ENCODE results near the gene E4F1.
A peak's percentile ranks its signal among the peaks of the same experiment; 100 is the strongest.

The E4F1 gene, protein sequence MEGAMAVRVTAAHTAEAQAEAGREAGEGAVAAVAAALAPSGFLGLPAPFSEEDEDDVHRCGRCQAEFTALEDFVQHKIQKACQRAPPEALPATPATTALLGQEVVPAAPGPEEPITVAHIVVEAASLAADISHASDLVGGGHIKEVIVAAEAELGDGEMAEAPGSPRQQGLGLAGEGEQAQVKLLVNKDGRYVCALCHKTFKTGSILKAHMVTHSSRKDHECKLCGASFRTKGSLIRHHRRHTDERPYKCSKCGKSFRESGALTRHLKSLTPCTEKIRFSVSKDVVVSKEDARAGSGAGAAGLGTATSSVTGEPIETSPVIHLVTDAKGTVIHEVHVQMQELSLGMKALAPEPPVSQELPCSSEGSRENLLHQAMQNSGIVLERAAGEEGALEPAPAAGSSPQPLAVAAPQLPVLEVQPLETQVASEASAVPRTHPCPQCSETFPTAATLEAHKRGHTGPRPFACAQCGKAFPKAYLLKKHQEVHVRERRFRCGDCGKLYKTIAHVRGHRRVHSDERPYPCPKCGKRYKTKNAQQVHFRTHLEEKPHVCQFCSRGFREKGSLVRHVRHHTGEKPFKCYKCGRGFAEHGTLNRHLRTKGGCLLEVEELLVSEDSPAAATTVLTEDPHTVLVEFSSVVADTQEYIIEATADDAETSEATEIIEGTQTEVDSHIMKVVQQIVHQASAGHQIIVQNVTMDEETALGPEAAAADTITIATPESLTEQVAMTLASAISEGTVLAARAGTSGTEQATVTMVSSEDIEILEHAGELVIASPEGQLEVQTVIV

DNA sequence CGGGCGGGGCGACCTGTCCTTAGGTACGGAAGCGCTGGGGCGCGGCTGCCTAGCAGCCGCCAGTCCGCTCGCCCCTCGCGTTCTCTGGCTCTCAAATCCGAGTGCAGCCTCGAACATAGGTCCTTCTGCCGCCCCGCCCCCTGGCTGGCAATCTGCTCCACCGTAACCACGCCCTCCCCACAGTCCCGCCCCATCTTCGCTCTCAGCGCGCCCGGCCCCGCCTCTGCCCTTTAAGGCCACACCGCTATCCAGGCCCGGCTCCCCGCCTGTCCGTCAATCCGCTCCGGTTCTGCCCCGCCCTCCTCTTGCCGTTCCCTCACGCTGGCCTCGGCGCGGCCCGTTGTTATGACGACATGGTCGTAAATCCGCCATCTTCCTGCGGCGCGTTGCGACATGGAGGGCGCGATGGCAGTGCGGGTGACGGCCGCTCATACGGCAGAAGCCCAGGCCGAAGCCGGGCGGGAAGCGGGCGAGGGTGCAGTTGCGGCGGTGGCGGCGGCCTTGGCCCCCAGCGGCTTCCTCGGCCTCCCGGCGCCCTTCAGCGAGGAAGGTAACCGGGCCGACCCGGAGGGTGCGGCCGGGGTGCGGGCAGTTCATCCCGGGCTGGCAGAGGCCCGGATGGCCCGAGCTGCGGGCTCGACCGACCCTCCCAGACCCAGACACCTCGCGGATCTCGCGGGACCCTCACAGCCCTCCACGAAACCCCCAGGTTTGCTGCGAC lies at the start of gene E4F1:
TSS of gene E4F1 (plus strand) at position 371 of the 721 bp plus-strand sequence. CDS start at position 394, 23 bp downstream.
- DNase-seq (ENCODE audit: low read depth in 3 of 3), result peak; percentile 100

DNA sequence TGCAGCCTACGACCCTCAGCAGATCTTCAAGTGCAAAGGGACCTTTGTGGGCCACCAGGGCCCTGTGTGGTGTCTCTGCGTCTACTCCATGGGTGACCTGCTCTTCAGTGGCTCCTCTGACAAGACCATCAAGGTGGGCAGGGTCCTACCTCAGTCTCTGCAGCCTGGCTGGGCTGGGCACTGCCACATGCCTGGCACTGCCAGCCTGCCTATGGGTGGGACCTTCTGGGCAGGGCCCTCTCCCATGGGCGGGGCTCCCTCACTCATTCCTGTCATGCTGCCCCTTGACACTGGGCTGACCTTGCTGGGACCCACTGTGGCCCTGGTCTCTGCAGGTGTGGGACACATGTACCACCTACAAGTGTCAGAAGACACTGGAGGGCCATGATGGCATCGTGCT lies 49.5 kb upstream of the E4F1 start:
- DNase-seq (ENCODE audit: low read depth in 3 of 3), result no peak

DNA sequence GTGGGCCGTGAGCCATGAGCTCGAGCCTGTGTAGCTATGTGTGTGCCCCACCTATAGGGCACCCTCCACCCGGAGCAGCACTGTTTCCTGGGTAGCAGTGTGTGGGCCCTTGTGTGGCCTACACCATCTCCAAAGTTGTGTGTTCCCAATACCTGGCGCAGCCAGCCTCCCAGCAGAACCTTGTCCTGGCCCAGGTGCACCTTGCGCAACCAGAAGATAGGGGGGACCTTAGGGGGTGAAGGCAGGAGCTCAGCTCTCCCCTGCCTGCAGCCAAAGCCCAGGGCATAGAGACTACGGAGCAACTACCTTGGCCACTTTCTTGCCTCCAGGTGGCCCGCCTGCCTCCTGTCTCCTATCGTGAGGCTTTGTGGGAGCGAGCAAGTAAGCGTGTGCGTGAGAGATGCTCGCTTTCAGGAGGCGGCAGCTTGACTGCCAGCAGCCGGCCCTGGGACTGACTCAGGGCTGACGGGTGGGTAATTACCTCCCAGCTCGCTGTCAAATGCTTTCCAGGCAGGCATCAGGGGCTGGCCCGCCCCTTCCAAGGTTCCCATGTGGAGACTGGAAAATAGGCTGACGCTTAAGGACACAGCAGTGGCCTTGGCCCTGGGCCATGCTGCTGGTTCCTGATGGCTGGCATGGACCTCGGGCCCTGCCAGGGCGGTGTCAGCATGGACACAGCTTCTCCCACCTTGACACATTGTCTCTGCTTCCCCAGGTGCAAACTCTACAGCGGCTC lies 48.8 kb upstream of the E4F1 start:
- no peak for DNase-seq (ENCODE audit: low read depth in 3 of 3)

DNA sequence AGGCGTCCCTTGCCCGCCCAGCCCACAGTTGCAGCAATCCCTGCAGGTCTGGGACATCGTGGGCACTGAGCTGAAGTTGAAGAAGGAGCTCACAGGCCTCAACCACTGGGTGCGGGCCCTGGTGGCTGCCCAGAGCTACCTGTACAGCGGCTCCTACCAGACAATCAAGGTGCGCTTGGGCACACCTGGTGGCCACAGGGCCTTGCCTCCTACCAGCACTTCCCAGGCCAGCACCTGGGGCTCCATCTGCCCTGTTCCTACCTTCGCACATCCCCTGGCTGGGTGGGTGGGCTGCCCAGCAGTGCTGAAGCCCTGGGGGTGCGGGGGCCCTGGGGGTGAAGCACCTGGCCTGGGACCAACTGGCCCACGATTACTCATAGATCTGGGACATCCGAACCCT lies 47.9 kb upstream of the E4F1 start:
- no peak for DNase-seq (ENCODE audit: low read depth in 3 of 3)

DNA sequence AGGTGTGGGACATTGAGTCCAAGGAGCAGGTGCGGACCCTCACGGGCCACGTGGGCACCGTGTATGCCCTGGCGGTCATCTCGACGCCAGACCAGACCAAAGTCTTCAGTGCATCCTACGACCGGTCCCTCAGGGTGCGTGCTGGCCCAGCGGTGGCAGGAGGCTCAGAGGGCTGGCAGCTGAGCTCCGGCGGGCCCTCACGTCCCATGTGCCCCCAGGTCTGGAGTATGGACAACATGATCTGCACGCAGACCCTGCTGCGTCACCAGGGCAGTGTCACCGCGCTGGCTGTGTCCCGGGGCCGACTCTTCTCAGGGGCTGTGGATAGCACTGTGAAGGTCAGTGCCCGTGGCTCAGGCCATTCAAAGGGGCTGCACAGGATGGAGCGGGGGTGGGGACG lies 47.3 kb upstream of the E4F1 start:
- DNase-seq (ENCODE audit: low read depth in 3 of 3), result no peak

DNA sequence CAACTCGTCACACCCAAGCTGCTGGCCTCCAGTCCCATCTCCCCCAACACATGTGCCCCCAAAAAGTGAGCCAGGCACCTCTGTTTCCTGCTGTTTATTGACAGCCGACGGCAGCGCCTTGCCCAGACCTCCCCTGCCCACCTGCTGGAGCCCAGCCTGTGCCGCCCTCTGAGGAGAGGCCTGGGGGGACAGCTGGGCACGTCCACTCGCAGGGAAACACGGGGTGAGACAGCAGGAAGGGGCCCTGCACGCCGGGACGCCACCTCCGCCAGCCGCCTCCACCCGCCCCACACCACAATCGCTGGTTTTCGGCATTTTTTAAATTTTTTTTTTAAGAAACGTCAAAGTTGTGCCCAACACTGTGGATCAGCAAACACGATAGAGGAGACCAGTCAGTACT lies 46.3 kb upstream of the E4F1 start:
- no peak for DNase-seq (ENCODE audit: low read depth in 3 of 3)

DNA sequence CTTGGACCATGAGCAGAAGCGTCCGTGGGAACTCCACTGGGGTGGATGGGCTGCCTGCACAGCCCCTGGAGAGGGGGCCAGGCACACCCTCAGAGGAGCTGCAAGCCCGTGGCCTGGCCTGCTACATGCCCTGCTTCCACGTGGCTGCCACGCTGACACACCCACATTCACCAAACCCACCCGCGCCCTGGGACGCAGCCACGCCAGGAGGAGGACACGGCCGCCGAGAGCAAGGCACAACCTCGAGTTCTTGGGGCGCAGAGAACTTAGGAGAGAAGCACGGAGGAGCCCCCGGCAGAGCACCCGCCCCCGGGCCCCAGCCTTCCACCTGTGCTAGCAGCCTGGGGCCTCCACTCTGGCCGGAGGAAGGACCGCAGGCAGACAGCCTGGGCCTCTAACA lies 45.8 kb upstream of the E4F1 start:
- no peak for DNase-seq (ENCODE audit: low read depth in 3 of 3)

DNA sequence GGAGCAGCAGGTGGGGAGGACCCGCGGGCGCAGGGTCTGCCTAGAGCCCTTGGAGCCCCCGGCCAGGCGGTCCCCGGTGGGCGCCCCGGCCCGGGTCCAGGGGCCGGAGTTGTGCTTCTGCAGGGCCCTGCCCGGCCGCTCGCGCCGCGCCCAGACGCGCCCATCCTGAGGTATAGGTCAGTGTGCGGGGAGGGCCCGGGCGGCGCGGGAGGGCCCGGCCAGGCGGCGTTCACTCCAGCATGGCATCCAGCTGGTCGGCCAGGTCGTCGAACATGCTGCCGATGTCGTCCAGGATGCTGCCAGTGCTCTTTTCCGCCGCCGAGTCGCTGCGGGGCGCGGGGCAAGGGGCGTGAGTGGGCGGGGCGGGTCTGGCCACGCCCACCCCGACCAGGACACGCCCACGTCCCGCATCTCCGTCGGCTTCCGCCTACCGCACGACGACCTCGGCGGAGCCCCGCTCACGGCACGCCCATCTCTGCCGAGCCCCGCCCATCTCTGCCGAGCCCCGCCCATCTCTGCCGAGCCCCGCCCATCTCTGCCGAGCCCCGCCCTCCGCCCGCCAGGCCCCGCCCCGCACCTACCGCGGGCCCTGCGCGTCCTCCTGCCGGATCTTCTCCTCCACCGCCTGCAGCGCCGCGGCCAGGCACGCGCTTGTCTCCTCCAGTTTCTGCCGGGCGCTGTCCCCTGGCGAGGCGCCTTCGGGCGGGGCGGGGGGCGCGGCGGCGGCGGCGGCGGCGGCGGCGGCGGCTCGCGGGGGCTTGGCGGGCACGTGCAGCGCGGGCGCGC lies 44.9 kb upstream of the E4F1 start:
- peak; percentile 13 to 25 (median 22) for DNase-seq (ENCODE audit: low read depth in 3 of 3)

DNA sequence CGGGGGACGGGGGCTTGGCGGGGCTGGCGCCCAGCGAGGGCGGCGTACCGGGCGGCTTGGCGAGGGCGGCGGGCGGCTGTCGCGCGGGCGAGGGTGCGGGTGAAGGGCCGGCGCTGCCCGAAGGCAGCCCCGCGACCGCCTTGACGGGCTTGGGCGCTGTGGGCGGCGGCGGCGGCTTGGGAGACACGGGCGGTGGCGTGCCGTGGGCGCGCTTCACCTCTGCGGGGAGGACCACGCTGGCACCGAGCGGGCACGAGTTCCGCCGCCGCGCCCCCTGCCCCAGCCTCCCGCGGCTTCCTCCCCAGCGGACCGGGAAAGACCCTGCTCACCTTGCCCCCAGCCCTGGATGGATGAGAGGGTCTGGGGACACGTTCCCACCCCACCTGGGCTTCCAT lies 44.3 kb upstream of the E4F1 start:
- DNase-seq (ENCODE audit: low read depth in 3 of 3), result no peak

DNA sequence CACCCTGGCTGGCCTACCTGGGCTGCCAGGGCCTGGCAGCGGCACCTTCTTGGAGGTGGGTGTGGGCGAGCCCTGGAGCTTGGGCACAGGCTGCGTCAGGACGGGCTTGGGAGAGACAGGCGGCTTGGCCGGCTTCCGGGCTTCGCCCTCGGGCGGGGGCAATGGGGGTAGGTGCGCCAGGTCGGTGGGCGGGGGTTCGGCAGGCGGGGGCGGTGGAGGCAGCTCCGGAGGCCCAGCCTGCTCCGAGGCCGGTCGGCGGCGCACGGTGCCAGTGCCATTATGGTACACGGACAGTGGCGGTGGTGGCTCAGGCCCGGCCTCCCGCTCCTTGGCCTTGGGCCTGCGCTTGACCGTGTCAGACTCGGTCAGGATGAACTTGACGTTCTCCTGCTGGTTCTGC lies 43.8 kb upstream of the E4F1 start:
- no peak for DNase-seq (ENCODE audit: low read depth in 3 of 3)

DNA sequence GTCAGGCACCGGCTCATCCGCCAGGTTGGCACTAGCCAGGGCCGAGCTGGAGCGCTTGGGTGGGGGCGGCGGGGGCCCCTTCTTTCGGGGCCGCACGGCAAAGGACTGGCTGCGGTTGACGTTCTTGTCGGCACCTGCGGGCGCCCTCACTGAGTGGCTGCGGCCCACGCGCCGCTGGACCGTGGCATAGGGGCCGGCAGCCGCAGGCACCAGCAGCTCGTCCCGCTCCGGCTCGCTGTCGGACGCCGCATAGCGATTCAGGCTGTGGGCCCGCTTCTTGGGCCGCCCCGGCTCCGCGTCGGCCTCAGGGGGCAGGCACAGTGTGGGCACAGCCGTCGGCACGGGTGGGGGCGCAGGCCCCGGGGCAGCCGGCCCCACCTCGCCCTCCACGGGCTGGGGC lies 42.9 kb upstream of the E4F1 start:
- no peak for DNase-seq (ENCODE audit: low read depth in 3 of 3)

DNA sequence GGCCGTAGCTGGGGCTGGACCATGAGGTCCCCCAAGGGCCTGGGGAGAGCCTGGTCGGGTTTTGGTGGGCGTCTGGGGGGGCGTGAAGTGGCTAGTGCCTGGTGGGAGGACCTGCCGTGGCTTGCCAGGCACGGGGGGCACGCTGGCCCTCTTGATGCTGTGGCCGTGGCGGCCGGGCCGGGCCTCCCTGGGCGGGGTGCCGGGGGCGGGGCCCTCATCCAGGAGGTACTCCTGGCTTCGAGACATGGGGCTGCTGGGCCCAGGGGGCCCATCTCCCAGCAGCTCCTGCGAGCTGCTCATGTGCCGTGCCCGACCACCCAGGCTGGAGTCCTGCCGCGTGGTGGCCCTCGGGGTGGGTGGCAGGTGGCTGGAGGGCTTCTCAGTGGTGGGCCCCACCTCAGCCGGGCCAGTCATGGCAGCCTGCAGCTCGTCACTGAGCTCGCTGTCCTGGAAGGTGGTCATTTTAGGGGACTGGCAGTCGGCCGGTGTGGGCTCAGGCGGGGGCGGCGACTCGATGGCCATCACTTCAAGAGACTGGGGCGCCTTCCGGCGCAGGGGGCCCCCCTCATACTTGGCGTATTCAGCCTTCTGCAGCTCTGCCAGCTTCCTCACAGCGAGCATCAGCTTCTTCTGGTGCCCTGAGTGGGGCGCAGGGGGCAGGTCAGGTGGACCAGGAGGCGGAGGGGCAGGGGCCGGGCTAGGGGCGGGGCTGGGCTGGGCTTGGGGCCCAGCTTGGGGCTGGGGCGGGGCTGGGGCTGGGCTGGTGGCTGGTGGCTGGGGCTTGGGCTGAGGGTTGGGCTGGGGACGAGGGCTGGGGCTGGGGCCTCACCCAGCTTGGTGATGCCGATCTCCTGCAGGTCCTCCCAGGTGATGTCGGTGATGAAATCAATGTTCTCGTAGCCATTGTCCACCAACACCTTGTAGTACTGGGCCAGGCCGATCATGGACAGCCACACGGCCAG lies 42.1 kb upstream of the E4F1 start:
- no peak for DNase-seq (ENCODE audit: low read depth in 3 of 3)

DNA sequence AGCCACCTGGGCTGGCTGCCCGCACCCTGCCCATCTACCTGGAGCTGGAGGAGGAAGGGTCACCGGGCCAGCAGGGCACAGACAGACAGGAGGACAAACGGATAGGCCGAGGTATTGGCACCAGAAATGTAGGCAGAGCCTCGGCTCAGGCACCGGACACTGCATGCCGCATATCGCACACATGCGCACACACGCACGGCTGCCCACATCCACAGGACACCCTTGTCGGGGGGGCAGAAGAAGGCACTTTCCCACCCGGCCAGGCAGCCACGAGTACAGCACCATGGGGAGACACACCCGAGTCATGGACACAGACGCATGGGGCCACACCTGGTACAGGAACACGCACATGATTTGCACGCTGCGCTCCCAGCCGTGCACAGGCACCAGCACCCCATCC lies 41.4 kb upstream of the E4F1 start:
- DNase-seq (ENCODE audit: low read depth in 3 of 3), result no peak

DNA sequence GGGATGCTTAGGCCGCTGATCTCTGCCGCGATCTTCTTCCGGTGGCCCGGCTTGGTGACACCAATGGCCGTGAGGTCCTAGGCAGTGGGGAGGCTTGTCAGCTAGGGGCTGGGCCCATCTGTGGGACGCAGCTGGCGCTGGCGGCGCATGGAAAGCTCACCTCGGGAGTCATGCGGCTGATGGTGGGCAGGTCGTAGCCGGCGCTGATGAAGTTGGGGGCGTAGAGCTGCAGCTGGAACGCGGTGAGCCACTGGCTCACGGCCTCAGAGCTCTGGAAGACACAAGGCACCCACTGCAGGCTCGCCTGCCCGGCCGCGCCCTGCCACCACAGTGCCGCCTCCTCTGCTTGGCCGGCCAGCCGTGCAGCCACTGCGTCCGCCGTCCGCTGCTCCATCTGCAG lies 39.7 kb upstream of the E4F1 start:
- no peak for DNase-seq (ENCODE audit: low read depth in 3 of 3)

DNA sequence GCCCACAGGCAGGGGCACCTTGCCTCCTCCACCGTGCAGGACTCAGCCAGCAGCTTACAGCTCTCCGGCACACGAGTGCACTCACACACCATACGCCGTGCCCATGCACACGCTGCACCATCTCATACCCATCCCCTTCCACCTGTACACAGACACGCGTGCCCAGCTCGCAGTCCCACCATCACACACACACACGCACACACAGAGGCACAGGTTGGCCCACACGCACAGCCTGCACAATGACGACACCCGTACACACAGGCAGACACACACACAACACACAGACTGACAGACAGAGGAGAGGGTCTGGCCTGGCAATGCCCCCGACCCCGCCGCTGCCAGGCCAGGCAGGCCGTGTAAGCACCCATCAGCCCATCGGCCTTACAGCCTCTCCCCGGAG lies 39.0 kb upstream of the E4F1 start:
- DNase-seq (ENCODE audit: low read depth in 3 of 3), result no peak

DNA sequence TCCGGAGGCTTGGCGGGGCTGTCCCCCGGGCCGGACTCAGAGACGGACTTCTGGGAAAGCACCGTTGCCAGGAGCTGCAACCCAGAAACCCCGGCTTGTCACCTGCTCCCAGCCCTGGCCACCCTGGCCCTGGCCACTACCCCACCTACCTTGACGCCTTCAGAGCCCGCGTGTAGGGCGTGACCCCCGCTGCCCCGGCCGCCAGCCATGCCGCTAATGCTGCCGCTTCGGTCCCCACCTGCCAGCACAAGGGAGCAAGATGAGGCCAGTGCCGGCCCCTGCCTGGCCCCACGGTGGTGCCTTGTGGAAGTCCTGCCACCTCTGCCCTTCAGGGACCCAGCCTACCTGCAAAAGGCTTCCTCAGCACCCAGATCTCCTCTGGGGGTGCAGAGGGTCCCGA lies 38.4 kb upstream of the E4F1 start:
- DNase-seq (ENCODE audit: low read depth in 3 of 3), result no peak

DNA sequence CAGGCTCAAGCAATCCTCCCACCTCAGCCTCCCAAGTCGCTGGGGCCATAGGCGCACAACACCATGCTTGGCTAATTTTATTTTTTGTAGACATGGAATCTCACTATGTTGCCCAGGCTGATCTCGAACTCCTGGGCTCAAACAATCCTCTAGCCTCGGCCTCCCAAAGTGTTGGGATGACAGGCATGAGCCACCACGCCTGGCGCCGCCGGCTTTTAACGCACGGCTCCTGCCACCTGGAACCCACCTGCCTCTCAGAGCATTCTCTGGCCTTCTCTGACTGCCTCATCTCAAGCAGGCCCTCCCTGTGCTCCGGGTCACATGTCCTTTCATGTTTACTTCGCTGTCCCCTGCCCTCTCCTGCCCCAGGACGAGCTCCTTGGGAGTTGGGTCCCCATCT lies 37.3 kb upstream of the E4F1 start:
- DNase-seq (ENCODE audit: low read depth in 3 of 3), result no peak

DNA sequence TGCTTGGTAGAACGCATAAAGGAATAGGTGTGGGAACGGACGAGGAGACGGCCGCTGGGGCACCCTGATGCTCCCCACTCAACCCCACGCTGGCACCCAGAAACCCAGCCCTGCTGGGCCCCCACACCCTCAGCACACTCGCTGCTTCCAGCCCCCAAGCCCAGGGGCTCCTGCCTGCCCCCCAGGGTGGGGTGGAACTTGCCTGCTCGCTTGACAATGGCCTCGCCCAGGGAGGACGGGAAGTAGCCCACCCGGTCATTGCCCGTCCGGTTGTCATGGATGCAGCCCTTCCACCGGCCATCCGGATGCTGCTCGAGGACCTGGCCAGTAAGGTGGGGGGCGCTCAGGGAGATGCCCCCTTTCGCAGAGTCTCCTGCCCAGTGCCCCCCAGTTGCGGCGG lies 36.9 kb upstream of the E4F1 start:
- no peak for DNase-seq (ENCODE audit: low read depth in 3 of 3)

DNA sequence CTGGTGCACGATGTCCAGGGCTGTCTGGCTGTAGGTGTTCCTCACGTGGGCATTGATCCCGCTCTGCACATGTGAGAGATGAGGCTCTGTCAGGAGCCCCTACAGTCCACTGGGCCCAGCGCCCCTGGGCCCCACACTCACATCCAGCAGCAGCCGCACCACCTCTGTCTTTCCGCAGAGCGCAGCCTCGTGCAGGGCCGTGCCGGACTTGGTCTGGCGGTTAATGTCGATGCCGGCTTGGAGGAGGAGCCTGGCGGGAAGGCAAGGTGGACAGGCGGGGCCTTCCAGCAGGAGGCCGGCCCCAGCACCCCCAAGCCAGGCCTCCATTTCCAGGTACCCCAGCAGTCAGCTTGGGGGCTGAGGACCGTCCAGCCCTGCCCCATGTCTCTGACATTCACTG lies 36.2 kb upstream of the E4F1 start:
- no peak for DNase-seq (ENCODE audit: low read depth in 3 of 3)

DNA sequence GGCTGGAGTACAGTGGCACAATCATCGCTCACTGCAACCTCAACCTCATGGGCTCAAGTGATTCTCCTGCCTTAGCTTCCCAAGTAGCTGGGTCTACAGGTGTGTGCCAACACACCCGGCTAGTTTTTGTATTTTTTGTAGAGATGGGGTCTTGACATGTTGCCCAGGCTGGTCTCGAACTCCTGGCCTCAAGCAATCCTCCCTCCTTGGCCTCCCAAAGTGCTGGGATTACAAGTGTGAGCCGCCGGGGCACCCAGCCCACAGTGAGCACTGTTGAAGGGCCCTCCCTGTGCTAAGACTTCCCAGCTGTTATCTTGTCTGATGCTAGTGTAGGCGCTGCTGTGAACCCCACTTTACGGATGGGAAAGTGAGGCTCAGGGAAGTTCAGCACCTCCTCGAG lies 35.0 kb upstream of the E4F1 start:
- DNase-seq (ENCODE audit: low read depth in 3 of 3), result no peak
